SIG-M5 (cell line): ENCODE results near the gene FAM120AOS.

Source experiments
- DNase-seq: peaks from one replicate; lab custom pipeline; 2025; lab: John Stamatoyannopoulos, UW

The FAM120AOS gene

DNA sequence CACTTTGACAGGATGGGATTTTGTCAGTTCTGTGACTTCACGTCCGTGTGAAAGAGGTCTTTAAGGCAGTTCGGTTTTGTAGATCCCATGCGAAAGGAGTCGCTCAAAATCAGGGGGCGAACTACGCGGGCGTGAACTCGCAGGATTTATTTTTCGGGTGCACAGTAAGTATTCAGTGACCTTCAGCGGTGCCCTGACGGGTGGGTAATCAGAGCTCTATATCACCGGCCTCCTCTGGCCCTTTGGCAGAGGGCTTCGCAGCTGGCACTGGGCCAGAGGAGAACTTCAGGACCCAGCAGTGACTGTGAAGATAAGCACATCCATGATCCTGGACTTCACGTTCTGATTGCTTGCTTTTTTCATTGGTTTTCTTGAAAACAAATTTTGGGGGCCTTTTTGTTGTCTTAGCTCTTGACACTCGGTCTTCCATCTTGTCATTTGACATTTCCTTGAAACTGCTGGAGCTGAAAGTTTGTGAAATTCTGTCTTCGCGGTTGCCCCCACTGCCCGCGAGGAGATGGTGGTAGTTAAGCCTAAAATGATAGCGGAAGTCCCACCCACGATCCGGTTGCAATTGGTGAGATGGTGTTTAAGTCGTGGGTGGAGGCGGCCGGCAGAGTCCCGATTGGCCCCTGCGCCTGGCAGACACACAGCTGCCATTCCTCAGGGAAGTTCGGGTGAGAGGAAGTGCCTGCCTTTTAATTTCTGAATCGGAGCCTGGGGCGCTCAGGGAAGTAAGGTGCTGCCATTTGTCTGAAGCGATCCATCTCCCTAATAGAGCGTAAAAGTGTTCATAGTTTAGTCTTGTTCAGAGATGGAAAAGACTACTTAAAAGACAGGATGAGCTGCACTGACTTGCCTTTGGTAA is at the start of gene FAM120AOS:
TSS of gene FAM120AOS (minus strand) at position 535 of the 868 bp plus-strand sequence. CDS start 872 bp downstream, outside the sequence.
- peak; percentile 77 for DNase-seq

DNA sequence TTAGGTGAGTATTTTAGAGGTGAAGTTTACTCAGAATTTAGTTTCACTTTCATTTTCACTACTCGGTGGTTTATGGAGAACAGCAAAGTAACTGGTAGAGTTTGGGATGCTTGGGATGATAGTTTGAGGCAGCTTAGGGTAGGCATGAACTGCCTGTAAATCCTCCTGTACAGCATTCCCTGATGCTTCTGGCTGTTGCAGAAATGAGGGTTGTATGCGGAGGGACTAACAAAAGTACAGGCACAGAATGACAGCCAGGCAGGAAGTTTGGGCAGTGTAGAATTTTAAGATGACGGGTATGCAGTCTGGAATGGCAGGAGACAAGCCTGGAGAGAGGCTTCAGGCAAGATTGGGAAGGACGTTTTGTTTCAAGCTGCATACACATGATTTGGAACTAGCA is 48.0 kb upstream of the FAM120AOS start:
- DNase-seq, result no peak

DNA sequence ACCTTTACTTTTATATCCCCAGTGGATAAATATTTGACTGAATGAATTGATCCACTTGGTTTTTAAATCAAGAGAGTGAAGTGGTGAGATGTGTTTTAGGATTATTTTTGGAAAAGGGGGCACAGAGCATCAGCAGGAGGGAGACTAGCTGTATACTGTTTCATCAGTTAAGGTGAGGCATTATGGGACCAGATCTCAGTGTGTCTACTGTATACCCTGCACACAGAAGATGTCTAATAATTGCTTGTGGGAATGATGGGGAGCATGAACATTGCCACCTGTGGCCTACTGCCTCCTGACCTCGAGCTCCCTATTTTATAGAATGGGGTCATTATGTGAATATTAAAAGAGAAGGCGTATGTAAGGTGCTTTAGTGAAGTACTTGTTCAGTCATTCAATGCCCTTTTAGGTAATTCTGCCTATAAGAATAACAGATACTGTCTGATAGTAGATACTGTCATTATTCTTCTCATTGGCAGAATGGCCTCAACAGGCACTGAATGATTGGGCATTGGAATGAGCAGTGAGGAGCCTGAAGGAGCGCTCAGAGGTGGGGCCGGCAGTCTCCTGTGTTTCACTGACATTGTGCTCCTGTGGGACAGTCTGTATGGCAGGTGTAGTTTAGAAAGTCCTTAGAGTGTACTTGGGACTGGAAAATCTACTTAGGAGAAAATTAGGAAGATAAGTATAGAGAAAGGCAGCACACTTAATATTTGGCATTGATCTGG is 47.4 kb upstream of the FAM120AOS start:
- DNase-seq, result no peak

DNA sequence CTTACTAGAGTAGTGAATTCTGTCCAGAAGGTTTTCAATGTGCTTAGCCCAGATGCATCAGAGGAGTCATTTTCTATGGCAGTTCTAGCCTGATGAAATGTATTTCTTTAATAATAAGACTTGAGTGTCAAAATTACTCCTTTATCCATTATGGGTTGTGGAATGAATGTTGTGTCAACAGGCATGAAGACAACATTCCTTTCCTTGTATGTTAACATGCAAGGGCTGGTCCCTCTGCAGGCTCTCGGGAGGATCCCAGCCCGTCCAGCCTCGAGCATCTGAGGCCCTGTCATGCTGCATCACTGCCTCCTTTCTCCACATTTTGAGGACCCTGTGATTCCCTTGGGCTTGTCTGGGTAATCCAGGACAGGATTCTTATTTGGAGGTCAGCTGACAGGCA is 42.9 kb upstream of the FAM120AOS start:
- no peak for DNase-seq

DNA sequence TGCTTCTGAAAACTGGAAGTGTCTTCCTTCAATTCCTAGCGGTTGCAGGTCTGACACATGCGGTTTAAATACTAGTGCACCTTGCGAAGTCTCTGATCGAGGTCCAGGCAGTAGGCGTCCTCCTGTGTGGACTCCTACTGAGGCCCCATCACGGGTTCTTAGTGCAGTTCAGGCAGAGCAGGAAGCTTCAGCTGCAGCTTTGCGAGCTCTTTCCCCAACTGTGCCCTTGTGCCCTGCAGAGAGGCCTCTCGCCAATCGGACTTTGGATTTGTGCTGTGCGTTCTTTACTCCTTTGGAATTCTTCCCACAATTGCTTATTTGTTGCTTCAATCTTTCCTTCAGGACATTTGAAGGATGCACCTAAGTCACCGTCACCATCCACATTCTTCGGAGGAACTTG is 40.6 kb upstream of the FAM120AOS start:
- no peak for DNase-seq

DNA sequence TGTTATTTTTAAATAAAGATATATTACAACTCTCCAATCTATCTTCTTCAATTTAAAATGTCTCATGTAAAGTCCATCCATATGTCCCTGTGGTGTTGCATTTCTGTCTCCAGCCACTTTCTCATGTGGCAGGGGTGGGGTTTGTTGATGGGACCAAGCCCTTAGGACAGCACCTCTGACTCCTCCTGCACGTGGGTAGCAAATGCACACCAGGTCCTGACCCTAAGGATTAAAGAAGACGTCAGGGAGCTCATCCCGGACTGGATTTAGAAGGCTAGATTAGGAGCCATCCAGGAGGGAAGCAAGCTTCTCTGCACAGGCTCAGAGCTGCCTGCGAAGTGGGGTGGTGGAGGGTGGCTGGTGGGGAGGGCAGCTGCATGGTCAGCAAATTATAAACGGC is 38.9 kb upstream of the FAM120AOS start:
- no peak for DNase-seq

DNA sequence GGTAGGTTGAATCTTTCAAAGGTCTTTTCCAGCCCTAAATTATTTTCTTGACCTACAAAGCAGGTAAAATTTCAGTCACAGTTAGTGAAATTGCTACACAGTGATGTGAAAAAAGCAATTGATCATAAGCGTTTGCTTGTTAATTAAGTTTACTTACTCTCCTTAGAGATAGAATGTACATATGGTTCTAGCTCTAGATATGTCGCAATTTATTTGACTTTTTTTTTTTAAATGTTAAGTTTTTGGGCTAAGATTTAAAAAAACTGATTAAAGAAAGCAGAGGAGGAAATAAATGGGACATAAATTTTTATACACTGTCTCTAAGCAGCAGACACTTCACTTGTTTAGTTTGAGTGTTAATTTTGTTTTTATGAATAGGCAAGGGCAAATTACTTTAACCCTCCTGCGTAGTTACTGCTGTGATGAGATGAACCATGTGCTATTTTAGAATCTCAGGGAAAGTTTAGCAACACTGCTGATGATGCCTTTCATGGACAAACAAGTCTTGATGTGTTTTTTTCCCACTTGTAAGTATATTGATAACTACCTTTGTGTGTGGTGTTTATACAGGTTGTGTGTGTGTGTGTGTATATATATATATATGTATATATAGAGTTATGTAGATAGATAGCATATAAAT is 38.3 kb upstream of the FAM120AOS start:
- DNase-seq, result no peak

DNA sequence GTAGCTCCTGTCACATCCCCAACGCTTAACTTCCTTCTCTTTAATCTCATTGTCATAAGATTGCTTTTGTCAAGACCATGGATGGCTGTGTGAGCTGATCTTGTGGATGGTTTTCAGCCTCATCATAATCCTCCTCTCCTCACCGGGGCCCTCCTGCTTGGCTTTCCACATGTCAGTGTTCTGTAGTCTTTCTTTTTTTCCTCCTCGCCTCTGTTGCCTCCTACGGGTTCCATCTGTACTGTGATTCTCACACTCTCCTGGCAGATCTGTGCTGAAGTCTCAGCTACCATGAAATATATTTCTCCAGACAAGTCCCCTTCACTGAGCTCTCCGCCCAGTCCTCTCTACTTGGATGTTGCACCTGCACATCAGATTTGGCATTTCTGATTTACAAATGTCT is 34.9 kb upstream of the FAM120AOS start:
- DNase-seq, result no peak

DNA sequence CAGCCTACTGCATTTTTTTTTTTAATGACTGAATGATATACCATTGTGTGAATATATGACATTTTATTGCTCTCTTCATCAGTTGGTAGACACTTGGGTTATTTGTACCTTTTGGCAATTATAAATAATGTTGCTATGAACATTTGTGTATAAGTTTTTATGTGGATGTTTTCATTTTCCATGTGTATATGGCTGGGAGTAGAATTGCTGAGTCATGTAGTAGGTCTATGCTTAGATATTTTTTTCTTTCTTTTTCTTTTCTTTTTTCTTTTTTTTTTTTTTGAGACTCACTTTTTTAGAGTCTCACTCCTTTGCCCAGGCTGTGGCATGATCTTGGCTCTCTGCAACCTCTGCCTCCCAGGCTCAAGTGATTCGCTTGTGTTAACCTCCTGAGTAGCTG is 32.9 kb upstream of the FAM120AOS start:
- no peak for DNase-seq

DNA sequence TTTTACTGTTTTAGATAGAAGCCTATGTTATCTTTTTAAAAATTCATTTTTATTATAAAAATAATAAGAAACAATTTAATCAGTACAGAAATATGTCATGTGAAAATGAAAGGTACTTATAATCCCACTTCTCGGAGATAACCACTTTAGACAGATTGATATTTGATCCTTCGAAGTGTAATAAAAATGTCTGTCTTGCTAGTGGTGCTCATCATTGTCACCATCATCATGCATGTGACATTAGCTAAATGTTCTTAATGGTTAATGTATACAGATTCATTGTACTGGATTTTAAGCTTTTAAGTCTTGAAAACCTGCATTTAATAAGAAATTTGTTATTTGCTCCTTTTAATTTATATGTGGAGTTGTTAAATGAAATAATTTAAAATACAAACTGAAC is 30.1 kb upstream of the FAM120AOS start:
- no peak for DNase-seq

DNA sequence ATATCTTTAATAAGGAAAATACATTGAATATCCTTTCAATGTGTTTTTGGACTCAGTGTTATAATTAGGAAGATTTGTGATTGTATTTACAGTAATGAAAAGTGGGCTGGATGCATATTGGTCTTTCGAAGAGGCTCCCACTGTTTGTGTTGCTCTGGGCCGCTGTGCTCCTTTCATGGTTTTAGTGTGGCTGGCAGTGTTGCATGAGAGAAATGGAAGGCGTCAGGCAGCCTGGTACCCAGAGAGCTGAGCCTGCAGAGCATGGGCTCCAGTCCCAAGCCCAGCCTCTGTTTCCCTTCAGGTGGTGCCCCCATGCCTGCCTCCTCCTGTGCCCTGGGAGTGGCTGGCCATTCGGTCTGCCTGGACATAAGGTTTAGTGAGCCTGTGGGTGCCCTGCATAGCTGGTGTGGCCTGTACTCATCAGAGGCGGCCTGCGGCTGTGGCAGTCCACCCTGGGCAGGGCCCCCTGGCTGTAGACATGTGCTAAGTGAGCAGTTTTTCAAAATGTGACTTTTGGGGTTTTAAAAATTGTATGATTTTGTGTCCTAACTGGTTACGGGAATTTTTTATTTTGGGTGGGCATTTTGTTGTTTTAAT is 27.4 kb upstream of the FAM120AOS start:
- no peak for DNase-seq

DNA sequence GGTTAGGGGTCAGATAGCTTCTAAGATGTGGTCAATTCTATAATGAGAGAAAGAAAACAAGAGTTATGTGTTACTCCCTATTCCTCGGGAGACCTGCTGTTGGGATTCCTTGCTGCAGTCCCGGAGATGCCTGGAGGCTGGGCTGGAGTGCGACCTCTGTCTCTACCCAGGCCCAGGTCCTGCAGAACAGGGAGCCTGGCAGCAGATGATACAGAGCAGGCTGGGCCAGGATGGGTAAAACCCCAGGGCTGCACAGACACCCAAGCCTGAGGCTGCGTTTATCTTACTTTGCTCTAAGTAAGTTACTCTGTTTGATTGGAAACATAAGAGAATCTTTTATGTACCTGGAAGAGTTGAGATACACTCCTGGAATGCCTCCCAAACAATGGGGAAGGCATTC is 26.9 kb upstream of the FAM120AOS start:
- no peak for DNase-seq

DNA sequence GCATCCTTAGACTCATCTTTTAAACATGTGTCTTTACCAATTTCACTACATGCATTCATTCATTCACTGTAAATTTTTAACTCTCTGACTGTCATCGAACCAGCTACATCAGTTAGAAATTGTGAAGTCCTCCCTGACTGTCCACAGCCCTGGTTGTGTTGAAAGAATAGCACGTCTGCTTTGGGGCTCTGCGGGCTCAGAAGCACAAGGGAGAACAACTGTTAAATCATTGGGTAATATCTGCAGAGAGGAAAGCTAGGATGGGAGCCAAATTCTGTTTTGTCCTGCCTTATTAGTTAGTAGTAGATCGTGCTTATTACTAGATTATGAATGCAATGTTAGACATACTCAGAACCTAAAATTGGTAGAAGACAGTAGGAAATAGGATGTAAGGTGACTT is 26.3 kb upstream of the FAM120AOS start:
- DNase-seq, result no peak

DNA sequence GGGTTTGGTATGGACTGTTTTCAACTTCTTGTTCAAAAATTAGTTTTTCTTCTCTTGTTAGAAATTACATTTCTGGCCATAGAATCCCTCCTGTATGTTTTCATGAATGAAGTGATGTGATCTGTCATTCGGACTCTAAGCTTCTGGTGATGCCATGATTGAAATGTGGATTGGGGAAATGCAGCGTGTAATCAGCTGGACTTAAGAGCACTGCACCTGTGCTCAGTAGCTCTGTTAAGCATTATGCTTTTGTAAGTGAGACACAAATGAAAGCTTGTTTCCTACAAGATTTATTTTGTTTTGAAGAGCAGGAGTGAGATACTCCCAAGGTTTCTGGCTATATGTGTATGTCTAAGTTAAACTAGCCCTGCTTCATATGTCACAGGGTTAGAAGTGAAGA is 24.0 kb upstream of the FAM120AOS start:
- DNase-seq, result no peak

DNA sequence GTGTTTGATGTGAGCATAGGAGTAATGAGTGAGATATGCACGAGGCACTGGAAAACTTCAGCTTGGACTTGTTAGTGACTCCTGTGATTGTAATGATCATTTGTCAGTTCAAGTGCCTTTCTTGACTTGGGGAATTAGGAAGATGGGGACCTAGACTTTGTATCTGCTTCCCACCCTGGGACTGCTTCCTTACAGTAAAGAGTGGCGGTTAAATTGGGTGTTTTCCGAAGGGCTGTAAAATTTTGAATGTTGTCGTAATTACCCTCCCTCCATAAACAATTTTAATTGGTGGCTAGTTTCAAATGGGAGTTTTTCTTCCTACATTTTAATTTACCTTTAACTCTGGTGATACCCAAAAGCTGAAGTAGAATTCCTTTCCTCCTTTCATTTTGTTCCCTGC is 23.5 kb upstream of the FAM120AOS start:
- DNase-seq, result no peak

DNA sequence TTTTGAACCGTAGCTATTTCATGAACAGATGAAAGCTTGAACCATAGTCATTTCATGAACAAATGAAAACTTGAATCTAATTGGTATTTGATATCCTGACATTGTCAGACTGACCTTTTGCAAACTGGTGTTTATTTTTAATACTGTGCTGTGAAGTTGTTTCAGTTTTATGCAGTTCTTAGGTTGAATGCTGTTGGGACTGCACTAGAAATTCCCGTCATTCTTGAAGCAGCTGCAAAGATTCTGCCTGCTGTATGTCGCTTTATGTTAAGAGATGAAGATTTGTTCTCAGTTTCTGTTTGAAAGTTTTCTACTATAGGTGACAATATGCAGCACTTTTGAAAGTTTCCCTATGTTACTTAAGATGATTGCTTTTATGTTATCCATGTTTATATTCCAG is 22.5 kb upstream of the FAM120AOS start:
- DNase-seq, result no peak

DNA sequence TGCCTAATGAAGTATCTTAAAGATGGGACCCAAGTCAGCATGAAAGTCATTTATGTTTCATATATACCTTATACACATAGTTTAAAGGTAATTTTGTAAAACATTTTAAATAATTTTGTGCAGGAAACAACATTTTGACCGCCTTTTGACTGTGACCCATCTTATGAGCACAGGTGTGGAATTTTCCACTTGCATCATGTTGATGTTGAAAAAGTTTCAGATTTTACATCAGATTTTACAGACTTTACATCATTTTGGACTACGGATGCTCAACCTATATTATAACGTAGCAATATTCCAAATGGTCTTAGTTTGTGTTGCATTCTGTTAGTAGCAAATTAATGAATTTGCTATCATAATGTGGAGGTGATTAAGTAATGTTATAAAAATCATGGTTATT is 21.7 kb upstream of the FAM120AOS start:
- no peak for DNase-seq

DNA sequence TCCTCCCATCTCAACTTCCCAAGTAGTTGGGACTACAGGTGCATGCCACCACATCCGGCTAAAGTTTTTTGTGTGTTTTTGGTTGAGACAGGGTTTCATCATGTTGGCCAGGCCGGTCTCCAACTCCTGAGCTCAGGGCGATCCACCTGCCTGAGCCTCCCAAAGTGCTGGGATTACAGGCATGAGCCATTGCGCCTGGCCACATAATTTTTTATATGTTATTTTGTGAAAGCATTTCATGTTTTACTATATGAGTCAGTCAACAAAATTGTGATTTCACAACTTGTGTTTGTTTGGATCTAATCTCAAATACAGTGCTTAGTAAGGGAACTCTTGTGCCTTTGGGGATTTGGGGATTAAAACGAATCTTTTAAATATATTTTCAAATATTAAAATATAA is 20.0 kb upstream of the FAM120AOS start:
- DNase-seq, result no peak

DNA sequence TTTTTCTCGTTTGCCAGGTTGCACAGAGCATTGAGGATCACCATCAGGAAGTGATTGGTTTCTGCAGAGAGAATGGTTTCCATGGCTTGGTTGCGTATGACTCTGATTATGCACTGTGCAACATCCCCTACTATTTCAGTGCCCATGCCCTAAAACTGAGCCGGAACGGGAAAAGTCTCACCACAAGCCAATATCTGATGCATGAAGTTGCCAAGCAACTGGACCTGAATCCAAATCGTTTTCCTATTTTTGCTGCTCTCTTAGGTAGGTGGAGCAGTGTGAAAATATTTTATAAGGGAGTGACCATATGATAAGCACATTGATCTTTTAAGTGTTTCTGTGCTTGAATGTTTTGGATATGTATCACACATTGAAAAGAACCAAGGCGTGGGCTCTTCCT is 17.7 kb upstream of the FAM120AOS start:
- DNase-seq, result no peak

DNA sequence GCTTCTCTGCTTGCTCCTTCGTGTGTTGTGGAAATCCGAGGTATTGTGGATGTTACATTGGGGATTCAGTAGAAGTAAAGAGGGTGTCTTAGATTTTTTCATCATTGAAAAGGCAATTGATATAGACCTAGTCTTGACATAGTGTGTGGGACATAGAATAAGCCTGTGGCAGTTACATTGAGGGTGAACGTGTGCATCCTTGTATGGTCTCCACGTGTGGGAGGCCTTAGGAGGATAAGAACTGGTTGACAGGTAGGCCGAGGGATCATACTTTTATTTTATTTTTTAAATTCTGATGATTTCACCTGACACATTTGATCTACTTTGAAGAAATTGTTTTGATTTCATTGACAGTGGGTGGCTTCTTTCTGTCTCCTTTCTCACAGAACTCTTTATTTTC is 17.0 kb upstream of the FAM120AOS start:
- no peak for DNase-seq

DNA sequence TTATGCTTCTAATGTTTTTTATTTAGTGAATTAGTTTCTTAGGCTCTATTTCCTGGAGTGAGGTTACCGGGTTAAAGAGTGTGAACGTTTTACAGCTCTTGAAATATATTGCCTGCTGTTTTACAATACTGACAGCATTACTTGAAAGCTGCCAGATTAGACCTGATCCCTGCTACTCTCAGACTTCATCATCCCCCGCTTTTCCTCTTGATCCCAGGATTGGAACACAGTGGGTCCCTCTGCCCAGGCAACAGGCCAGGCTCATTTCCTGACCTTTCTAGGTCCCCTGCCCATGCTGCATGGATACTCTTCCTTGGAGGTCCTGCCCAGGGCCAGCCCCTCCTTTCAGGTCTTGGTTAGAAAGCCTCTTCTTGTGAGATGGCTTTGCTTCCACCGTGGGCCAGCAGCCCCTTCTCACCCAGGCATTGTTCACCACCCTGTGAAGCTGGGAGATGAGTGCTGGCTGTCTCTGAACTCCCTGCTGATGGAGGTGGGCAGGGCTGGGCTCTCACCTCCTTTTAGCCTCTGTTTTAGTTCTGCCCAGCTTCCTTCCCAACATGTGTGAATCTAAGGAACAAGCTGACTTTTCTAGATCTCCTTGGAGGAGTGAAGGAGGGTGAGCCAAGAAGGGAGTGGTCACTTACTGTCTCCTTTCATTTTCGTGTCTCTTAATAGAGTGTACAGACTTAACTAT is 15.5 kb upstream of the FAM120AOS start:
- DNase-seq, result no peak

DNA sequence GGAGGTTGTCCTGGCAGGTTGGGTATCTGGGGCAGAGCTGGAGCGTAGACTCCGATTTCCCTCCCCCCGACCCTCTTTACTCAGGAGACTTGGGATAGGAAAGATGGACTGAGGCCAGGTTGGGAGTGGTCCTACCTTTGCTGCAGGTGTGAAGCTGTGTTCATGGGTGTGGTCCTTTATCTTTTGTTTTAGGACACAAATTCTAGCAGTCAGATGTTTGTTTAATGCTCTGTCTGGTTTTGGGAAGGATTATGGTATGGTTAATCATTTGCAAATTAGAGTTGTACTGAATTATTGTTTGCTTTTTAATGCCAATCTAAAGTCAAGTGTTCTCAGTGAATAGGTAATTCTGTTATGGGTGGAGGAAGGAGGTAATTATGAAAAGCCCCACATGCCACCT is 14.1 kb upstream of the FAM120AOS start:
- DNase-seq, result no peak
